AG04449 (cell line): Measurements from ENCODE around the gene PRKCE.

Source experiments
- CTCF ChIA-PET: fragments of 350-600 bp; formaldehyde crosslinking; extraction: SDS; loops from one replicate; lab custom pipeline; 2021; ENCODE audit warnings: antibody characterized with exemption; lab: Yijun Ruan, JAX
- POLR2A ChIA-PET: fragments of 400-600, 350-600 bp; formaldehyde crosslinking; extraction: SDS; loops from one replicate; lab custom pipeline; 2020; ENCODE audit warnings: antibody characterized with exemption, inconsistent platforms; lab: Yijun Ruan, JAX
- DNase-seq: peaks from one replicate; pipeline ENCODE4 v3.0.0-alpha.2; 2010; ENCODE audit warnings: low read depth, low spot score
- H3K4me3 ChIP-seq: 2 replicates; pipeline ENCODE4 v1.5.1; 2011; ENCODE audit warnings: low read depth, mild to moderate bottlenecking, control low read depth, low read length
- TF ChIP-seq, protein P1 (sequence below): IDR thresholded peaks from one replicate; pipeline ENCODE4 v1.5.1; 2011; ENCODE audit warnings: mild to moderate bottlenecking, moderate library complexity, low read length, control low read depth, inconsistent platforms; ENCODE audit not compliant: insufficient read depth; ENCODE audit errors: missing control alignments

The PRKCE gene

DNA sequence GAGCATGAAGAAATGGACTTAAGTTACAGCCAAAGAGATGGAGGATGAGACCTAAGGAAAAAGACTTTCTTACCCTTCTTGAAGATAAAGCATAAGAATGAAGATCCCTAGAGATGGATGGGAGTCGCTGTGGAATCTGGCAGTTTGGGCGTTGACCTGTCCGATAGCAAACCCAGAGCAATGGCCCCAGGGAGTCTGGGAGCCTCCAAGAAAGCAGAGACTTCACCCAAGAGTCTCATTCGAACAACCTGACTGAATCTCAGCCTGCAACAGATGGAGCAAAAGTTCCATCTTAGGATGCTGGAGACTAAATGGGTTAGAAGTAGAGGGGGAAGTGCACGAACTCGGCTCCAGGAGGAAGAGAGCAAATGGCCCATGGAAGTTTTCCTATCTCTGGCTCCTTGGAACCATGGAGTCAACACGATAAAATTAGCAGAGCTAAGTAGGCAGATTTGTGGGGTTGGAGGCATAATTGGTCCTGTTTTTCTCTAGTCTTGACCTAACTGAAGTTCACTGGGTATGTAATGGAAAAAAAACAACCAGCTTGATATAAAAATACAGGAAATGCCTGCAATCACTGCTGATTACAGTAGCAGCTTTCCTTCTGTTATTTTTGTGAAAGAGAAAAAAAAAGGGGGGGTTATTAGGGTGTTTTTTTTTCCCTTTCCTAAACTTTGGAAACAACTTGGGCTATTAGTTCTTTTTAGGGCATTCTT lies 467.3 kb downstream of the PRKCE start:
- TF ChIP-seq, protein P1, sequence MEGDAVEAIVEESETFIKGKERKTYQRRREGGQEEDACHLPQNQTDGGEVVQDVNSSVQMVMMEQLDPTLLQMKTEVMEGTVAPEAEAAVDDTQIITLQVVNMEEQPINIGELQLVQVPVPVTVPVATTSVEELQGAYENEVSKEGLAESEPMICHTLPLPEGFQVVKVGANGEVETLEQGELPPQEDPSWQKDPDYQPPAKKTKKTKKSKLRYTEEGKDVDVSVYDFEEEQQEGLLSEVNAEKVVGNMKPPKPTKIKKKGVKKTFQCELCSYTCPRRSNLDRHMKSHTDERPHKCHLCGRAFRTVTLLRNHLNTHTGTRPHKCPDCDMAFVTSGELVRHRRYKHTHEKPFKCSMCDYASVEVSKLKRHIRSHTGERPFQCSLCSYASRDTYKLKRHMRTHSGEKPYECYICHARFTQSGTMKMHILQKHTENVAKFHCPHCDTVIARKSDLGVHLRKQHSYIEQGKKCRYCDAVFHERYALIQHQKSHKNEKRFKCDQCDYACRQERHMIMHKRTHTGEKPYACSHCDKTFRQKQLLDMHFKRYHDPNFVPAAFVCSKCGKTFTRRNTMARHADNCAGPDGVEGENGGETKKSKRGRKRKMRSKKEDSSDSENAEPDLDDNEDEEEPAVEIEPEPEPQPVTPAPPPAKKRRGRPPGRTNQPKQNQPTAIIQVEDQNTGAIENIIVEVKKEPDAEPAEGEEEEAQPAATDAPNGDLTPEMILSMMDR, result no peak
- CTCF ChIA-PET, result interaction anchor here (1.4 to 2.6 kb wide), 5 partner anchors 9 to 165 kb away, joined by 3 to 11 read pairs (median 5); no protein-coding TSS in a partner anchor
- no peak overlapping the region for H3K4me3 ChIP-seq
- no peak for DNase-seq
- POLR2A ChIA-PET, result no interaction called here

DNA sequence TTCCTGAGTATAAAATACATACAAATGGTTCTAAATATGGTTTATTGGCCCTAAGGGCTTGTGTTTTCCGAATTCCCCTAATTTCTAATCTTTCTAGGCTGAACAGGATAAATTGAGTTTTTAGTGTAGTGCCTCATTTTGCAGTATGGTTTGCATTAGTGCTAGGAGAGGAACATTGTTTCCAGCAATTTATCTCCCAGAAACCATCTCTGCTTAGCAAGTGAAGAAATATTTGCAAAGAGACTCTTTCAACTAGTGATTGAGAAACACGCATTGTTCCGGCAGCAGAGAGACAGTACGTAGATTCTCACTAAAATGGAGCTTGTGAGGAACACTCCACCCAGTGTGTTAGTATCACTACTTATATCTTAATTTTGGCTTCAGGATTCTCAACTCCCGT lies 468.0 kb downstream of the PRKCE start:
- H3K4me3 ChIP-seq, result no peak overlapping the region

DNA sequence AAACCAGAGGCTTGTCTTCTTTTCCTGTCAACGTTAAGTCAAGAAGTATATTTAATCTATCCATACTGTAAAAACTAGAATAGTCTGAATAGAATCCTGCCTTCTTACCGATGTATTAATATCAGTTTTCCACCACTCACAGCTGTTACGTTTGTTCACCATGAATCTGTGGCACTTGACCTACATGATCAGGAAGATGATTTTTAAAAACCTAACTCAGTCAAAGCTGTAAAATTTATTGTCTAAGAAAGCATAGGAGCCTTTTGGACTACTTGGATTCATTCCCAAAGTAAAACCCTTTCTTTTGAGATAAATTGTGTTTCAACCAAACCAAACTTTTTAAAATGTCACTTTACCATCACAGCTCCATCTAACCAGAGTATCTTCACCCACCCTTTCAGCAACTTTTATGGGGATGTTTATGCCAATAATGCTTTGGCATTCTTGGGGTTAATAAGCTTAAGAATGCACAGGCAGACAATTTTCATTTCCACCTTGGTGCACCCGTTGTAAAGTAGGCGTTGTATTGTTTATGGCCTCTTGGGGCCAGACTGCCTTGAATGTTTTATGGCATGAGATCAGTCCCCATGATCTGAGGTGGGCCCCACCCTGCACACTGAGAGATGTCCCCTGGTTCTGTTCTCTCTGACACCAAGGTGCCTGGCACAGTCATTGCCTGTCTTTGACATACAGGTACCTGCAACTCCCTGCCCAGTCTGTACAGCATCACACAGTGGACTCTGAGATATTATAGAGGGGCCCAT lies 469.5 kb downstream of the PRKCE start:
- DNase-seq, result no peak
- ChIA-PET POLR2A (no interaction called here), CTCF (no interaction called here)
- H3K4me3 ChIP-seq, result no peak overlapping the region
- TF ChIP-seq, protein P1, result no peak

More for the DNA sequence above, 468.0 kb downstream of the PRKCE start:
- POLR2A ChIA-PET, result interaction anchor here (0.6 to 0.7 kb wide), 2 partner anchors 24 to 215 kb away, joined by 3 to 5 read pairs; no protein-coding TSS in a partner anchor
- peak; percentile 45 for DNase-seq
- TF ChIP-seq, protein P1, result no peak
- CTCF ChIA-PET, result interaction anchor here (1.4 to 1.6 kb wide), 4 partner anchors 9 to 164 kb away, joined by 3 to 6 read pairs (median 4); no protein-coding TSS in a partner anchor

DNA sequence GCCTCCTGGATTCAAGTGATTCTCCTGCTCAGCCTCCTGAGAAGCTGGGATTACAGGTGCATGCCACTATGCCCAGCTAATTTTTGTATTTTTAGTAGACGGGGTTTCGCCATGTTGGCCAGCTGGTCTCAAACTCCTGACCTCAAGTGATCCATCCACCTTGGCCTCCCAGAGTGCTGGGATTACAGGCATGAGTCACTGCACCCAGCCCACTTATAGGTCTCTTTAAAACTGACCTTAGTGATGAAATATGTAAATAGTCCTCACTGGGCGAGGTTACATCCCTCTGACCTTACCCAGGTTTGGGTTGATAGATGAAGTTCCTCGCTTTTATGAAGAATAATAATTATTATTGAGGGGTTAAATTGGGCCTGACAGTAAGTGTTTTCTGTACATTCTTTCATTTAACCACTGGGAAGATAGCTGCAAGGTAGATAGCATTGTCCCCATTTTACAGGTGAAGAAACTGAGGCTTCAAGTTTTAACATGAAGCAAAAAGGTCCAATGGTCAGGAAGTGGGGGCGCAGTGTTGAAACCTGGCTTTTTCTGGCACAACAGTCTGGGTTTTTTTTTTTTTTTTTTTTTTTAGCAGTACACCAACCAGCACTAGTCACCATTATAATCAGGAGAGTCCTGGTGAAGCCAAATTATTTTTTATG lies 471.0 kb downstream of the PRKCE start:
- CTCF ChIA-PET, result interaction anchor here (0.8 to 0.9 kb wide), 2 partner anchors 9 to 241 kb away, joined by 3 read pairs; no protein-coding TSS in a partner anchor
- POLR2A ChIA-PET, result no interaction called here
- DNase-seq, result no peak

DNA sequence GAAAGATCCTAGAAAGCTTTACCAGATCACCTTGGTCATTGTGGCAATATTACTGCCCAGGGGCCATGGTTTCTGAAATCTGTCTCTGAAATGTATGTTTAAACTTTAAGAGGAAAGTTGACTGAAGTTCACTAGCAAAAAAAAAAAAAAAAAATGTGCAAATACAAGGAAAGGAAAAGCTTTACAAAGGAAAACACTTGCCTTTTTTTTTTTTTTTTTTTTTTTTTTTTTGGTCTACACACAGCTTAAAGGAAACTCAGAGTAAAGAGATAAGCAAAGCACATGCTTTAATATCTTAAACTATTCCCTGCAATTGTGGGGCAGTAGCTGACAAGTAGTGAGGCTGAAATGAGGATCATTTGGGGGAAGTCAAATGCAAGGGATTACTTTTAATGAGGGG lies 471.5 kb downstream of the PRKCE start:
- CTCF ChIA-PET, result interaction anchor here (0.8 to 0.9 kb wide), 2 partner anchors 8 to 240 kb away, joined by 3 read pairs; no protein-coding TSS in a partner anchor
- H3K4me3 ChIP-seq, result no peak overlapping the region
- no peak for DNase-seq
- TF ChIP-seq, protein P1, result no peak
- POLR2A ChIA-PET, result interaction anchor here (0.6 kb wide), 1 partner anchor 688 kb away, joined by 3 read pairs; no protein-coding TSS in a partner anchor

More for the DNA sequence above, 471.0 kb downstream of the PRKCE start:
- no peak overlapping the region for H3K4me3 ChIP-seq
- TF ChIP-seq, protein P1, result no peak
